ENCODE data around the gene MAP3K5.
A peak's percentile ranks its signal among the peaks of the same experiment; 100 is the strongest.
"Not testable (repeated sequence)": the region's sequence is repeated elsewhere in the genome, so short reads cannot be mapped to it uniquely, and the experiment has no call there.

Gene MAP3K5

GRCh38 chr6:136792095-136792409 lies 225 bp downstream of the MAP3K5 start:
- DNase-seq: no peak

GRCh38 chr6:136791296-136792094 lies 782 bp downstream of the MAP3K5 start:
- DNase-seq: peak; percentile 53

- no peak for DNase-seq
Measured at GRCh38 chr6:136790411-136791295, 1.6 kb downstream of the MAP3K5 start.

GRCh38 chr6:136789440-136789839 lies 2.8 kb downstream of the MAP3K5 start:
- DNase-seq: not testable (repeated sequence)

- DNase-seq: peak; percentile 79
Measured at GRCh38 chr6:136788069-136788902, 4.0 kb downstream of the MAP3K5 start.

- DNase-seq: no peak
Measured at GRCh38 chr6:136787726-136788068, 4.6 kb downstream of the MAP3K5 start.

- DNase-seq: no peak
Measured at GRCh38 chr6:136786658-136787057, 5.6 kb downstream of the MAP3K5 start.

- DNase-seq: peak; percentile 48
Measured at GRCh38 chr6:136784910-136785746, 7.1 kb downstream of the MAP3K5 start.

- no peak for DNase-seq
Measured at GRCh38 chr6:136784271-136784664, 8.0 kb downstream of the MAP3K5 start.

- peak; percentile 45 for DNase-seq
Measured at GRCh38 chr6:136783495-136784270, 8.6 kb downstream of the MAP3K5 start.

- DNase-seq: no peak
Measured at GRCh38 chr6:136783021-136783420, 9.3 kb downstream of the MAP3K5 start.

- no peak for DNase-seq
Measured at GRCh38 chr6:136782021-136782770, 10.1 kb downstream of the MAP3K5 start.

- DNase-seq: no peak
Measured at GRCh38 chr6:136780972-136781371, 11.3 kb downstream of the MAP3K5 start.

- DNase-seq: no peak
Measured at GRCh38 chr6:136779682-136780081, 12.6 kb downstream of the MAP3K5 start.

GRCh38 chr6:136777651-136778050 lies 14.6 kb downstream of the MAP3K5 start:
- DNase-seq: no peak

- no peak for DNase-seq
Measured at GRCh38 chr6:136775548-136775947, 16.7 kb downstream of the MAP3K5 start.

GRCh38 chr6:136775081-136775480 lies 17.2 kb downstream of the MAP3K5 start:
- DNase-seq: no peak

- DNase-seq: no peak
Measured at GRCh38 chr6:136774228-136775041, 17.8 kb downstream of the MAP3K5 start.

- no peak for DNase-seq
Measured at GRCh38 chr6:136773473-136773796, 18.8 kb downstream of the MAP3K5 start.

Measured in CD4-positive, alpha-beta T cell treated with Interleukin-21 for 1 hour (primary cell).